ENCODE results near the gene SMIM29. TPM values are rescaled to one million over a fixed set of nuclear protein-coding genes. Genes with fewer than 3 reads are reported as not detected.

The SMIM29 gene
- total and polyA plus RNA-seq, 10 of the 15 experiments (the other 5 are each of a cell fraction or from before 2014, with no cell fraction given): 7.1 to 30.0 (median 16.2) TPM

- TF ChIP-seq ELK1 (IDR thresholded peaks at IDR 0.05; ENCODE audit: low read depth, low read length) (no peak), CHD1 (IDR thresholded peaks at IDR 0.05; ENCODE audit: low read depth, low read length) (no peak), NFYB (IDR thresholded peaks at IDR 0.05; ENCODE audit: insufficient read depth, low read depth, low read length) (no peak), ASH2L (IDR thresholded peaks at IDR 0.05; ENCODE audit: borderline replicate concordance, low read depth) (no peak), IRF4 (IDR thresholded peaks at IDR 0.05; ENCODE audit: low read depth, low read length) (no peak)
- TF ChIP-seq, protein P1, sequence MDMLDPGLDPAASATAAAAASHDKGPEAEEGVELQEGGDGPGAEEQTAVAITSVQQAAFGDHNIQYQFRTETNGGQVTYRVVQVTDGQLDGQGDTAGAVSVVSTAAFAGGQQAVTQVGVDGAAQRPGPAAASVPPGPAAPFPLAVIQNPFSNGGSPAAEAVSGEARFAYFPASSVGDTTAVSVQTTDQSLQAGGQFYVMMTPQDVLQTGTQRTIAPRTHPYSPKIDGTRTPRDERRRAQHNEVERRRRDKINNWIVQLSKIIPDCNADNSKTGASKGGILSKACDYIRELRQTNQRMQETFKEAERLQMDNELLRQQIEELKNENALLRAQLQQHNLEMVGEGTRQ (IDR thresholded peaks at IDR 0.05; ENCODE audit: borderline replicate concordance, low read depth, low read length): no peak
- TF ChIP-seq, protein P2, sequence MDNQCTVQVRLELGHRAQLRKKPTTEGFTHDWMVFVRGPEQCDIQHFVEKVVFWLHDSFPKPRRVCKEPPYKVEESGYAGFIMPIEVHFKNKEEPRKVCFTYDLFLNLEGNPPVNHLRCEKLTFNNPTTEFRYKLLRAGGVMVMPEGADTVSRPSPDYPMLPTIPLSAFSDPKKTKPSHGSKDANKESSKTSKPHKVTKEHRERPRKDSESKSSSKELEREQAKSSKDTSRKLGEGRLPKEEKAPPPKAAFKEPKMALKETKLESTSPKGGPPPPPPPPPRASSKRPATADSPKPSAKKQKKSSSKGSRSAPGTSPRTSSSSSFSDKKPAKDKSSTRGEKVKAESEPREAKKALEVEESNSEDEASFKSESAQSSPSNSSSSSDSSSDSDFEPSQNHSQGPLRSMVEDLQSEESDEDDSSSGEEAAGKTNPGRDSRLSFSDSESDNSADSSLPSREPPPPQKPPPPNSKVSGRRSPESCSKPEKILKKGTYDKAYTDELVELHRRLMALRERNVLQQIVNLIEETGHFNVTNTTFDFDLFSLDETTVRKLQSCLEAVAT (IDR thresholded peaks at IDR 0.05): no peak
These were observed 25.3 kb upstream of the SMIM29 start (continued) for GRCh38 chr6:34274129-34274528.

- intact Hi-C loops (cut with micrococcal nuclease; ENCODE audit: unreplicated experiment) (no loop called here), in situ Hi-C loops (cut with MboI) (no loop called here)
- BruUV-seq (replicated peaks): no TSS peak
- Histone ChIP-seq H3K36me3 (ENCODE audit: control insufficient read depth in 2 of 2, insufficient read depth in 2 of 2, low read length in 1 of 2) (no peaks in the 10 kb centered on the region), H3K4me2 (ENCODE audit: control insufficient read depth, insufficient read depth) (no peak overlapping the region), H3K9me3 (replicated peaks; ENCODE audit: control insufficient read depth, insufficient read depth, low read length) (no peaks in the 10 kb centered on the region), H3K79me2 (ENCODE audit: control insufficient read depth, insufficient read depth, low read length) (no peaks in the 10 kb centered on the region), H2AFZ (ENCODE audit: control insufficient read depth, low read depth, low read length) (peak overlapping the region; percentile 45), H3K27ac (ENCODE audit: control insufficient read depth, insufficient read depth) (peak overlapping the region; percentile 18; the same call in 1 of the 2 replicates), H4K20me1 (ENCODE audit: control insufficient read depth, insufficient read depth) (no peaks in the 10 kb centered on the region), H3K9ac (ENCODE audit: control insufficient read depth, insufficient read depth, low read length) (no peak overlapping the region), H3K4me1 (ENCODE audit: control insufficient read depth, insufficient read depth, low read length) (peaks cover 13% of the 10 kb centered on the region), H3K4me3 (no peak overlapping the region), H3K27me3 (replicated peaks in 1 of 2; ENCODE audit: control insufficient read depth in 2 of 2, insufficient read depth in 2 of 2, low read length in 1 of 2) (no peaks in the 10 kb centered on the region)
- RAD21 ChIA-PET (ENCODE audit: unreplicated experiment): interaction anchor here (0.5 to 1.5 kb wide), 2 partner anchors 24 to 182 kb away, joined by 3 to 4 read pairs; no protein-coding TSS in a partner anchor
- POLR2A ChIA-PET: no interaction called here
- DNase-seq (ENCODE audit: low read depth, low spot score) (no peak), ATAC-seq (peak; percentile 51), FAIRE-seq (no peak)
- SMC1A ChIA-PET (ENCODE audit: uncharacterized antibody, unreplicated experiment): interaction anchor here (0.8 kb wide), 1 partner anchor 10 kb away, joined by 3 read pairs; no protein-coding TSS in a partner anchor
- CTCF ChIA-PET: interaction anchor here (2.2 kb wide), 1 partner anchor 142 kb away, joined by 6 read pairs; no protein-coding TSS in a partner anchor
- 33% methylated on average over 3 of the region's 3 CpGs for WGBS (ENCODE audit: insufficient coverage, insufficient replicate concordance, low lambda C conversion rate, missing lambda C conversion rate)
- TF ChIP-seq MEF2B (IDR thresholded peaks at IDR 0.05; ENCODE audit: partially characterized antibody, poor library complexity, severe bottlenecking) (peak; percentile 48), FOXM1 (IDR thresholded peaks at IDR 0.05; ENCODE audit: low read depth, low read length) (no peak), NKRF (conservative IDR thresholded peaks at IDR 0.05) (no peak), KDM1A (IDR thresholded peaks at IDR 0.05; ENCODE audit: borderline replicate concordance) (no peak), SMAD1 (IDR thresholded peaks at IDR 0.05; ENCODE audit: low read depth, partially characterized antibody) (no peak), NFYB (IDR thresholded peaks at IDR 0.05; ENCODE audit: insufficient read depth, low read depth, low read length) (no peak), ZZZ3 (IDR thresholded peaks at IDR 0.05; ENCODE audit: control insufficient read depth, insufficient read length, low read depth) (no peak), ZSCAN29 (IDR thresholded peaks at IDR 0.05) (no peak), SUPT20H (IDR thresholded peaks at IDR 0.05; ENCODE audit: borderline replicate concordance, control insufficient read depth, low read depth, low read length) (no peak), SREBF1 (IDR thresholded peaks at IDR 0.05; ENCODE audit: low read length) (no peak), ZNF384 (IDR thresholded peaks at IDR 0.05; ENCODE audit: borderline replicate concordance, low read depth, low read length) (no peak)
These were observed 24.5 kb upstream of the SMIM29 start for GRCh38 chr6:34273242-34273805.
